Activated CD4-positive, alpha-beta T cell treated with anti-CD3 and anti-CD28 coated beads for 1 hour (primary cell): ENCODE data around the gene KIF19.

Source experiments
- DNase-seq: peaks from one replicate; pipeline ENCODE4 v3.0.0-alpha.2; 2020

The KIF19 gene

DNA sequence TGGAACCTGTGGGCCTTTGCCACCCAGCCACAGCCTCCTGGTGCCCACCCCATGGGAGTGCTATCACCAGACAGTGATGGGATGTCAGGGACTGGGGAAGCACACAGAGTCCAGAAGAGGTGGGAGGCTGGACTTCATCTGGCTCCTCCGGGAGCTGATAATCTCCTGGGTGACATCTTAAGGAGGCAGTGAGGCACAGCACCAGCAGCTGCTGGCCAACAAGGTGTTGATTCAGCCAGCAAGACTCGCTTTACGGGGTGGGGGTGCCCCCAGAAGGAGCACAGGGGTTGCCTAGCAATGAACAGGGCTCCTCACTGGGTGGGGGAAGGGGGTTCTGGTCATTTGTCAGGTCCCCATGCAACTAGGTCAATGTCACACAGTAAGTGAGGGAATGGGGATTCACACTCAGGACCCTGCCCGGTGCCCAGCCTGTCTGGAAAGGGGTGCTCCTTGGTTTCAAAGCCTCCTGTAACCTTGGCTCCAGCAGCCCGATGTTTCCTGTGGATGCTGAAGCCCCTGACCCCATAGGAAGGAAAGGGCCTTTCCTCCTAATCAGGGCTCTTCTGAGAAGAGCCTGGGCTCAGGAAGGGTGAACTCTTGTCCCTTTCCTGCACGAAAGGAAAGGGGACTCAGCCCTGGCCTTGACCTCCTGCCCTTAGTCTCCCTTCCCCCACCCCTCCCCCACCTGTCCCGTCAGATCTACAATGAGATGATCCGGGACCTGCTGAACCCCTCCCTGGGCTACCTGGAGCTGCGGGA, 17.7 kb downstream of the KIF19 start:
- no peak for DNase-seq

DNA sequence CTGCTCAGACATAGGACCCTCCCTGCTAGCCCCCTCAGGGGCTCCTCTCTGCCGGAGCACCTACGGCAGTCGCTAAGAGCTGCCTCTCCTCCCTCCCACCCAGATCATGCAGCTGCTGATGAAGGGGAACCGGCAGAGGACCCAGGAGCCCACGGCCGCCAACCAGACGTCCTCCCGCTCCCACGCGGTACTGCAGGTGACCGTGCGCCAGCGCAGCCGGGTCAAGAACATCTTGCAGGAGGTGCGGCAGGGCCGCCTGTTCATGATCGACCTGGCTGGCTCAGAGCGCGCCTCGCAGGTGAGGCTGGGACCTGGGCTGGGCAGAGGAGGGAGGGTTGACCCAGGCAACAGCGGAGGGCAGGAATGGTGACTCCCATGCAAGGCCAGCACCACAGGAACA, 18.6 kb downstream of the KIF19 start:
- no peak for DNase-seq

- no peak for DNase-seq
These were observed 19.6 kb downstream of the KIF19 start for GRCh38 chr17:74345433-74346241.

DNA sequence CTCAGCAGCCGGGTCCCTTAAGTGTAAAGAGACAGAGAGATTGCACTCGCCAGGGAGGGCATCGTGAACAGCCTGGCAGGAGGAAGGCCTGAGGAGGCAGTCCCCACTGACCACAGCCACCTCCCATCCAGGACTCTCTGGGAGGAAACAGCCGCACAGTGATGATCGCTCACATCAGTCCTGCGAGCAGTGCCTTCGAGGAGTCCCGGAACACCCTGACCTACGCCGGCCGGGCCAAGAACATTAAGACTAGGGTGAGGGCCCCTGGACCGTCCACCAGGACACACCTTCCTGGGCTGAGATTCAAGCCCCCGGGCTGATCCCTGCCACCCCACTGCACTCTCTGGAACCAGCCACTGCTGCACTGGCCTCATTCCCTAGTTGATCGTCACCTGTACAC, 21.6 kb downstream of the KIF19 start:
- no peak for DNase-seq

DNA sequence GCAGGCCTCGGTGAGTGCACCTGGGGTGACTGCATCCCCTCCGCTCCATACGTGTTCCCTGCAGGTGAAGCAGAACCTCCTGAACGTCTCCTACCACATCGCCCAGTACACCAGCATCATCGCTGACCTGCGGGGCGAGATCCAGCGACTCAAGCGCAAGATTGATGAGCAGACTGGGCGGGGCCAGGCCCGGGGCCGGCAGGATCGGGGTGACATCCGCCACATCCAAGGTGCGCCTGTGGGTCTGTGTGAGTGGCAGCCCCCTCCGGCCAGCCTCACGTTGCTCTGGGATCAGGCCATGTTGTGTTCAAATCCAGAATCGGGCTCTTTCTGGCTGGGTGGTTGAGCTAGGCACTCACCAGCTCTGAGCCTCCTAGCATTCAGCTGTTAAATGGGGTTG, 23.1 kb downstream of the KIF19 start:
- no peak for DNase-seq

DNA sequence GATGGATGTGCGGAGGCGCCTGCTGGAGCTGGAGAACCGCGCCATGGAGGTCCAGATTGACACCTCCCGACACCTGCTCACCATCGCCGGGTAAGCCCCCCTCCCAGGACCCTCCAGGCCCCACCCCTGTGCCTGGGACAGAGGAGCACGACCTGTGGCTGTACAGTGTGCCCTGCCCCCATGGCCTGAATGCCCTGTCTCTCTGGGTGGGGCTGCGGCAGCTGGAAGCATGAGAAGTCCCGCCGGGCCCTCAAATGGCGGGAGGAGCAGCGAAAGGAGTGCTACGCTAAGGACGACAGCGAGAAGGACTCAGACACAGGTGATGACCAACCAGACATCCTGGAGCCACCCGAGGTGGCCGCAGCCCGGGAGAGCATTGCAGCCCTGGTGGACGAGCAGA, 24.5 kb downstream of the KIF19 start:
- no peak for DNase-seq

DNA sequence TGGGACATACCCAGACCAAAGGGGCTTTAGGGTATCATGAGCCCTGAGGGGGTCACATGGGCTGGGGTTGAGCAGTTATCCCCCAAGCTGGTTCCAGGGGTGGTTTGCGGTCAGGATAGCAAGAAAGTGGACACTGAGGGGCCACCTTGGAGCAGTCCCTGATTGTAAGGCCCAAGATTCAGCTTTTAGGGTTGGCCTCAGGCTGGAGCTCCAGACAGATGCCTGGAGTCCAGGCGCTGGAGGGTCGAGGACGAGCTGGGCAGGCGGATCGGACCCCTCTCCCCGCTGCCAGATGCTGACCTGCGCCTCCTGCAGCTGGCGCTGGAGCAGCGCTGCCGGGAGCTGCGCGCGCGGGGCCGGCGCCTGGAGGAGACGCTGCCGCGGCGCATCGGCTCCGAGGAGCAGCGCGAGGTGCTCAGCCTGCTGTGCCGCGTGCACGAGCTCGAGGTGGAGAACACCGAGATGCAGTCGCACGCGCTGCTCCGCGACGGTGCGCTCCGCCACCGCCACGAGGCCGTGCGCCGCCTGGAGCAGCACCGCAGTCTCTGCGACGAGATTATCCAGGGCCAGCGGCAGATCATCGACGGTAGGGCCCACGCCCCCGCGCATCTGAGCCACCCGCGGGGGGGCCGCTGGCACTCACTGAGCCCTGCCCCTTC, 25.7 kb downstream of the KIF19 start:
- DNase-seq = no peak

DNA sequence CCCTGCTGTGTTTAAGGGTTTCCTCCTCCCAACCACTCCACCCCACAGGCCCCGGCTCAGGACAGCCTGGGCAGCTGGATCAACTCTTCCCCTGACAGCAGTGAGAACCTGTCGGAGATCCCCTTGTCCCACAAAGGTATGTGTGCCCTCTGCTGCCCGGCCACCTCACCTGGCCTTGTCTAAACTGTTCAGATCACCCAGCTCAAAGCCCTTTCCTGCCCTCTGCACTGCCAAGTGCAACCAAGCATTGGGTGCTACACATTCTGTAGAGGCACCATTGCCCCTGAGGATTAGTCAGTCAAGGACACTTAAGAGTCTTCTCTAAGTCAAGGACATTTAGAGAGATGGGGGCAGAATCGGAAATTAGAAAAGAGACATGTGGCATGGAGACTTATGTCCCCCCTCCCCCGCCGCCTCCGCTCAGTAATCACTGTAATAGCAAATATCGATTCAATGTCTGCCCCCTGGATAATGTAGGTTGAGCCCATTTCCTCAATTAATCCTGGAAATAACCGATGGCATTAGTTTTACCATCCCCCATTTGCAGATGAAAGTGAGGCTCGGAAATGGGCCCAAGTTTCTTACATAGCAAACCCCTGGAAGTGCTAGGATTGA, 27.5 kb downstream of the KIF19 start:
- no peak for DNase-seq

DNA sequence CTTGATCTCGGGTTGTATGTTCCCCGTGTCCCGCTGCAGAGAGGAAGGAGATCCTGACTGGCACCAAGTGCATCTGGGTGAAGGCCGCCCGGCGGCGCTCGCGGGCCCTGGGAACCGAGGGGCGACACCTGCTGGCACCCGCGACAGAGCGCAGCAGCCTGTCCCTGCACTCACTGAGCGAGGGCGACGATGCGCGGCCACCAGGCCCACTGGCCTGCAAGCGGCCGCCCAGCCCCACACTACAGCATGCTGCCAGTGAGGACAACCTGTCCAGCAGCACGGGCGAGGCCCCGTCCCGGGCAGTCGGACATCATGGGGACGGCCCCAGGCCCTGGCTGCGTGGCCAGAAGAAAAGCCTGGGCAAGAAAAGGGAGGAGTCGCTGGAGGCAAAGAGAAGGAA, 28.1 kb downstream of the KIF19 start:
- no peak for DNase-seq

- DNase-seq = no peak
These were observed 28.5 kb downstream of the KIF19 start for GRCh38 chr17:74354561-74354960.

GRCh38 chr17:74355065-74355464, 29.0 kb downstream of the KIF19 start:
- no peak for DNase-seq

DNA sequence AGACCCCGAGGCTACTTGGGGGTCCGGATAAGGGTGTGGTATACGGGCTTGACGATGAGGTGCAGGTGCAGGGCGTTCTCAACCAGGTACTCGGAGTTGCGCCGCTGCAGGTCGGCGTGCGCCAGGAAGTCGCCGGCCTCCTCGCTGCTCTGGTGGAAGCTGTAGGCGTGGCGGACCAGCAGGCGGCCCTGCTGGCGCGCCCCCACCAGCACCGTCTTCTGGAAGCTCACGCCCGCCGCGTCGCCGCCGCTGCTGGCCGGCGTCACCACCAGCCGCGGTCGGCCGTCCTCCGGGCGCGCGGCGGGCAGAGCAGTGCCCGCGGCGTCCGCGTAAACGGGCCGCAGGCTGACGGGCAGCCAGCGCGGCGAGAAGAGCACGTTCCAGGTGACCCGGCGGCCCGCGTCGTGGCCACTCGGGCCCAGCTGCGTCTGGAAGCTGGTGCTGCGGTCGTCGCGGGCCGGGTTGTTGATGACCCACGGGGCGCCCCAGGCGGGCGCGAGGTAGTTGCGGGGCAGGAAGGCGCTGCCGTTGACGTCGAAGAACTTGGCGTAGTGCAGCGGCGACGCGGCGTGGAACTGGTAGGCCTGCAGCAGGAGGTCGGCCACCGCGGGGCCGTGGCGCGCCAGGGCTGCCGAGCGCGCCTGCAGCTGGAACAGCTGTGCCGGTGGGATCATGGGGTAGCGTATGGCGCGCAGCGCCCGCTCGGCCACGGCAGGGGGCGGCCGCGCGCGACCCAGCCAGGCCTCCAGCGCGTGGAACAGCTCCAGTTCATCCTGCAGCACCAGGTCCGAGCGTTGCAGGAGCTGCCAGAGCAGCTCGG, 30.8 kb downstream of the KIF19 start:
- DNase-seq = no peak

- no peak for DNase-seq
These were observed 31.4 kb downstream of the KIF19 start for GRCh38 chr17:74357466-74357809.

DNA sequence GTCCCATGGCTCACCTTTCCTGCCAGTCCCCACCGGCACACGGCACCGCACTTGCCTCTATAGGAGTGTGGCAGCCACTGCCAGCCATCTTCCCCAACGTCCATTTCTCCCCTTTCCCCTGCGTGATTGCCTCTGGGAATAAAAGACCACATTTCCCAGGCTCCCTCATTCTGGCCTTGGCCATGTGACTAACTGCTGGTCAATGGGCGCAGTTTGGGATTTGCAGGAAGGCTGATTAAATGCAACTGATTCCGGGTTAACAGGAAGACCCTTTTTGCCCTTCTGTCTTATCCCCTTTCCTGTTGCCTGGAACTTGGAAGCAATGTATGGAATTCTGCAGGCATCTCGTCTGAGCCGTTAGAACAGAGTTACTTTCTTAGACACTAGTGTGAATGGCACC, 32.7 kb downstream of the KIF19 start:
- no peak for DNase-seq

DNA sequence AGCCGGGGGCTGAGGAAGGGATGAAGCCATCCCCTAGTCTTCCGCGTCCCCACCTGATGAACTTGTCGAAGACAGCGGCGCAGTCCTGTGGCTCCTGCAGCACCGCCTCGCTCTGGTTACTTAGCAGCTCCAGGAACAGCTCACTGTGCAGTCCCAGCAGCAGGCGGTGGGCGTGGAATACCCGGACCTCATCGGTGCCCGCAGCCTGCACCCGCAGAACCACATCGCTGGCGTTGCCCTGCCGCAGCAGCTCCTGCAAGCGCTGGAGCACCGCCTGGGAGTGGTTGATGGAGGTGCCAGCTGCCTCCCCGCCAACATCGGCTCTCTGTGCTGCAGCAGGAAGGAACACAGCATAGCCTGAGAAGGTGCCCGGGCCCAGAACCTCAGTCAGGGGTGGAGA, 33.9 kb downstream of the KIF19 start:
- no peak for DNase-seq

GRCh38 chr17:74360899-74361229, 34.8 kb downstream of the KIF19 start:
- DNase-seq = no peak

DNA sequence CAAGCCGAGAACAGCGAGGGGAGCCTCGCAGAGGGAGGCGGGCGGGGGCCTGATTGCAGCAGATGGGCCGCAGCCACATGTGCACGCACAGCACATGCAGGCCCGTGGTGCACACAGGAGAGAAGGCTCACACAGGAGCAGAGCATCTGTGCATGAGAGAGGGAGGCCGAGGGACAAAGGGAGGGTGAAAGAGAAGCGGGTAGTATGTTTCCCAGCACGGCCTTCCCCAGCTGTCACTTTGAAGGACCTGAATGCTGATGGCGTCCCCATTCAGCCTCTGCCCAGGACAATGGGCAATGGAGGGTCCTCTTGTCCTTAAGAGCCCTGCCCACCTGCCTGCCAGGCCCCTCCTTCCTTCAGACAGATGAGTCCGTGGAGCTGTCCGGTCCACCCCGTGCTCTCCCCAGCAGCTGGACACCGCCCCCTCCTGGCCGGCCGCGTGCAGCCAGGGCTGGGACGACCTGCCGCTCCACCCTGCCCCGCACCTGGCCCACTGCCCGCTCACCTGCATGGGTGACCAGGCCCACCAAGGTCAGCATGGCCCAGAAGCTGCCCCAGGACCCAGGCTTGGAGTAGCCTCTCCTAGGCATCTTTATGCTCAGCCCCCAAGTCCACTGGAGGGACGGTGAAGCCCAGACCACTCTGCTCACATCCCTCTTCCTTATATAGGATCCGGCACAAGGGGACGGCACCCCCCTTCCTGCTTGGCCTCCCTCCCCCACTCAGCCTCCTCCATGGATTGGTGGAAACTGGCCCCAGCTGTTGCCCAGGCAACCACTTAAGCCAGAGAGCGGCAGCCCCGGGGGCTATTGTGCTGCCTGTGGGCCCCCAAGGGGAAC, 35.4 kb downstream of the KIF19 start, which contains the start of gene BTBD17:
Gene BTBD17, minus strand, starts transcription at position 639 of the 839 bp plus-strand sequence. Its CDS starts 49 bp downstream, at position 590.
- DNase-seq = no peak

GRCh38 chr17:74362069-74362405, 36.0 kb downstream of the KIF19 start:
- DNase-seq = no peak

DNA sequence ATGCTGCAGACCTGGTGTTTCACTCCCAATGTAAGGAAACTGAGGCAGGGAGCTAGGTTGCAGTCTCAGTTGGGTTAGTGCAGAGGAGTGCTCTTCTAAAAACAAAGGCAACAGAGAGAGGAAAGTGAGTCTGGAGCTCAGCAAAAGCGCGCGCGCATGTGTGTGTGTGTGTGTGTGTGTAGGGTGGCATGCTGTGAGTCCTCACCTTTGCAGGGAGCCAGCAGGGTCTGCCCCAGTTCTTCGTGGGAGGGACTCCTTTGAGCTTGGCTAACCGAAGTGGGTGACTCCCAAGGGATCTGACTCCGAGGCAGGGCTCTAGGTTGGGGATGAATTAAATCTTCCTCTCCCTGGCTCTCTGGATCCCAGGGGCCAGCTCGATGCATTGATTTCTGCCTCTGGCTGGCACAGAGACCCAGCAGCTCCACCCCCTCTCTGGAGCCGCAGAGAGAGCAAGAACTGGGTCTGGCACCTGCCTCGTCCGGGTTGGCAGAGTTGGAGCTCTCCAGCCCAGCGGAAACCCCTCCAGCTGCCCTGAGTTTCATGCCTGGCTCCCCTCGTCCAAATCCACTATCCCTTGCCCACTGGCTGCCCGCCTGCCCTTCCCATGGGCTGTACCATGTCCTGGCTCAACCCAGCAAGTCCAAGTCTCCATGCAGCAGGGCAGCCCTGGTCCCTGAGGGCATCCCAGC, 36.9 kb downstream of the KIF19 start:
- DNase-seq = no peak

DNA sequence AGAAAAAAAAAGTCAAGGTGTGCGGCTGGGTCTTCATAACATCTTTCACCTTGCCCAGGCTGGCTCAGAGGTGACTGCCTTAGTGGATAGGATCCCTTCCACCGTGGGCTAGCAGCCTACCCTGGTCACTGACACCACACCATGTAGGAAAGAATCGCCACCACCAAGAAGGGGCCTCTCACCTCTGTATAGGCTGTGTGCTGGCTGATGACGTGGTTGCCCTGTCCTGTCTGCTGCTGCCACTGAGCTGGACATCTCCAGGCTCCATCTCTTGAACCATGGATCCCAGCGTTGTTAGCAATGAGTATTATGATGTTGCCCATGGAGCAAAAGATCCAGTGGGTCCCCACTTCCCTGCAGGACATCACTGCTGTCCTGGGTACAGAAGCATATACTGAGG, 41.2 kb downstream of the KIF19 start, which contains the start of gene GPR142:
Gene GPR142, plus strand, starts transcription at position 301 of the 400 bp plus-strand sequence. CDS start 2,035 bp downstream, outside the sequence.
- no peak for DNase-seq
